Motor neuron (in vitro differentiated cells): ENCODE data around the gene SLC25A28. TPM values are rescaled to one million over a fixed set of nuclear protein-coding genes. Genes with fewer than 3 reads are reported as not detected.
"Not testable (repeated sequence)": the region's sequence is repeated elsewhere in the genome, so short reads cannot be mapped to it uniquely, and the experiment has no call there.

Source experiments
- ATAC-seq, 8 experiments: fragments of 200-7000 bp; cut with Tn5 transposase; replicated peaks in 6 of 8; 2 replicates each; pipeline ENCODE4 v1.8.0; 2021; ENCODE audit warnings: mild to moderate bottlenecking in 8 of 8, moderate library complexity in 8 of 8
- H3K27ac ChIP-seq, 2 donors: fragments of 250-450 bp; sonication (Bioruptor Pico); 2 replicates each; pipeline ENCODE4 v1.9.0; 2021; ENCODE audit warnings: antibody characterized with exemption in 2 of 2, mild to moderate bottlenecking in 2 of 2, moderate library complexity in 1 of 2
- H3K4me1 ChIP-seq, 2 donors: fragments of 250-450 bp; sonication (Bioruptor Pico); replicated peaks in 1 of 2; 2 replicates each; pipeline ENCODE4 v1.6.1; 2021; ENCODE audit warnings: antibody characterized with exemption in 2 of 2, mild to moderate bottlenecking in 2 of 2, moderate library complexity in 1 of 2
- H3K4me3 ChIP-seq, 5 donors: fragments of 250-450 bp; sonication (Bioruptor Pico); 2 replicates each; pipeline ENCODE4 v1.9.0; 2021; ENCODE audit warnings: antibody characterized with exemption in 5 of 5, mild to moderate bottlenecking in 5 of 5, moderate library complexity in 4 of 5
- WGBS, 10 experiments: fragments of 450-650 bp; shearing (Covaris generic); methylation state at CpG; one replicate each; pipeline ENCODE4 v1.0.0; 2022; 5-methylcytosine and 5-hydroxymethylcytosine counted together
- in situ Hi-C, 9 experiments: fragments of 400-800 bp; cut with MboI; loops; one replicate each; pipeline ENCODE4 v1.15.0; 2021; ENCODE audit warnings: low sequenced_read_pairs in 9 of 9, low pct_unique_long_range_greater_than_20kb in 2 of 9; ENCODE audit not compliant: unreplicated experiment in 9 of 9
- total RNA-seq, 8 experiments: library from RNA; unstranded; fragments of 300-600 nt; gene quantifications; 2 replicates each; pipeline versions ENCODE4 v1.2.3 to v1.2.4, GENCODE V29; 2022

Gene SLC25A28
- total RNA-seq, 8 experiments from 2014 or later = 14.9 to 41.3 (median 33.7) TPM

GRCh38 chr10:99598011-99598410 is 22.2 kb downstream of the SLC25A28 start:
- no peak overlapping the region for H3K4me3 ChIP-seq
- no peak for ATAC-seq
- H3K4me1 ChIP-seq = peaks cover 9 to 10% of the 10 kb centered on the region in 2 donors
- WGBS, 10 experiments = 17 to 89% (median 61%) methylated on average over 1 to 4 of the region's 4 CpGs; no CpG with 5 or more reads in 1 of the 10 experiments
- in situ Hi-C loops = no loop called here
- H3K27ac ChIP-seq = no peak overlapping the region

- H3K4me1 ChIP-seq = peaks cover 9 to 10% of the 10 kb centered on the region in 2 donors
- H3K4me3 ChIP-seq, ATAC-seq, in situ Hi-C loops, H3K27ac ChIP-seq: not testable (repeated sequence)
- WGBS, 10 experiments = 25 to 84% (median 79%) methylated on average over 1 to 4 of the region's 4 CpGs; no CpG with 5 or more reads in 6 of the 10 experiments
Measured at GRCh38 chr10:99596708-99597107, 23.5 kb downstream of the SLC25A28 start.

GRCh38 chr10:99595770-99596465 is 24.3 kb downstream of the SLC25A28 start:
- in situ Hi-C loops = no loop called here
- H3K27ac ChIP-seq = no peak overlapping the region
- peak; percentile 71 to 98 (median 89) for ATAC-seq
- peaks cover 9 to 10% of the 10 kb centered on the region in 2 donors for H3K4me1 ChIP-seq
- no peak overlapping the region for H3K4me3 ChIP-seq
- 0 to 68% (median 29%) methylated on average over 1 to 4 of the region's 6 CpGs; no CpG with 5 or more reads in 4 of the 10 experiments for WGBS, 10 experiments

- WGBS, 10 experiments = 40 to 100% (median 75%) methylated on average over 1 to 3 of the region's 3 CpGs; no CpG with 5 or more reads in 1 of the 10 experiments
- in situ Hi-C loops = no loop called here
Measured at GRCh38 chr10:99595236-99595635, 25.0 kb downstream of the SLC25A28 start.

GRCh38 chr10:99593312-99593711 is 26.9 kb downstream of the SLC25A28 start:
- WGBS, 10 experiments = 14 to 87% (median 75%) methylated on average over 2 to 5 of the region's 5 CpGs; no CpG with 5 or more reads in 1 of the 10 experiments
- Histone ChIP-seq H3K4me1 (peaks cover 9 to 10% of the 10 kb centered on the region in 2 donors), H3K4me3 (no peak overlapping the region), H3K27ac (no peak overlapping the region)
- peak in 2 of 8 experiments; percentile 46 to 47 for ATAC-seq
- in situ Hi-C loops = no loop called here

More at GRCh38 chr10:99595236-99595635, 25.0 kb downstream of the SLC25A28 start:
- H3K4me1 ChIP-seq = peaks cover 9 to 10% of the 10 kb centered on the region in 2 donors
- no peak for ATAC-seq
- H3K27ac ChIP-seq = no peak overlapping the region
- no peak overlapping the region for H3K4me3 ChIP-seq

- no peak overlapping the region for H3K27ac ChIP-seq
- peaks cover 3 to 4% of the 10 kb centered on the region in 2 donors for H3K4me1 ChIP-seq
- no peak overlapping the region for H3K4me3 ChIP-seq
- 70 to 95% (median 84%) methylated on average over 1 to 7 of the region's 7 CpGs; no CpG with 5 or more reads in 1 of the 10 experiments for WGBS, 10 experiments
- ATAC-seq = no peak
- in situ Hi-C loops = no loop called here
Measured at GRCh38 chr10:99590799-99591198, 29.4 kb downstream of the SLC25A28 start.

- no peak overlapping the region for H3K4me3 ChIP-seq
- no peak overlapping the region for H3K27ac ChIP-seq
- H3K4me1 ChIP-seq = no peaks in the 10 kb centered on the region
- in situ Hi-C loops = no loop called here
- 0 to 55% (median 40%) methylated on average over 2 to 3 of the region's 8 CpGs; no CpG with 5 or more reads in 7 of the 10 experiments for WGBS, 10 experiments
- peak in 3 of 8 experiments; percentile 51 to 81 (median 79) for ATAC-seq
Measured at GRCh38 chr10:99583687-99584086, 36.6 kb downstream of the SLC25A28 start.

- Histone ChIP-seq H3K4me3 (no peak overlapping the region), H3K4me1 (no peaks in the 10 kb centered on the region), H3K27ac (no peak overlapping the region)
- ATAC-seq = no peak
- WGBS, 10 experiments = 47 to 100% (median 84%) methylated on average over 2 to 6 of the region's 6 CpGs; no CpG with 5 or more reads in 1 of the 10 experiments
- in situ Hi-C loops = no loop called here
Measured at GRCh38 chr10:99582255-99582770, 37.9 kb downstream of the SLC25A28 start.

- 22 to 82% (median 60%) methylated on average over 1 of the region's 1 CpG; no CpG with 5 or more reads in 5 of the 10 experiments for WGBS, 10 experiments
- H3K4me1 ChIP-seq = no peaks in the 10 kb centered on the region
- no peak overlapping the region for H3K4me3 ChIP-seq
- ATAC-seq = no peak
- in situ Hi-C loops = no loop called here
- no peak overlapping the region for H3K27ac ChIP-seq
Measured at GRCh38 chr10:99579971-99580370, 40.3 kb downstream of the SLC25A28 start.

GRCh38 chr10:99573790-99574189 is 46.4 kb downstream of the SLC25A28 start:
- Histone ChIP-seq H3K4me3 (no peak overlapping the region), H3K27ac (no peak overlapping the region), H3K4me1 (no peaks in the 10 kb centered on the region)
- in situ Hi-C loops = no loop called here
- no peak for ATAC-seq
- 8 to 100% (median 74%) methylated on average over 1 to 5 of the region's 5 CpGs; no CpG with 5 or more reads in 1 of the 10 experiments for WGBS, 10 experiments

GRCh38 chr10:99571816-99572215 is 48.4 kb downstream of the SLC25A28 start:
- 40 to 100% (median 60%) methylated on average over 1 of the region's 1 CpG; no CpG with 5 or more reads in 2 of the 10 experiments for WGBS, 10 experiments
- Histone ChIP-seq H3K4me3 (no peak overlapping the region), H3K27ac (no peak overlapping the region), H3K4me1 (no peaks in the 10 kb centered on the region)
- ATAC-seq = no peak
- in situ Hi-C loops = no loop called here

- H3K27ac ChIP-seq = no peak overlapping the region
- in situ Hi-C loops = no loop called here
Measured at GRCh38 chr10:99569961-99570360, 50.3 kb downstream of the SLC25A28 start.

GRCh38 chr10:99569253-99569939 is 50.8 kb downstream of the SLC25A28 start:
- Histone ChIP-seq H3K4me3 (no peak overlapping the region), H3K4me1 (no peaks in the 10 kb centered on the region), H3K27ac (no peak overlapping the region)
- 39 to 100% (median 80%) methylated on average over 1 to 9 of the region's 11 CpGs for WGBS, 10 experiments
- ATAC-seq = no peak
- in situ Hi-C loops = no loop called here

More at GRCh38 chr10:99569961-99570360, 50.3 kb downstream of the SLC25A28 start:
- Histone ChIP-seq H3K4me3 (no peak overlapping the region), H3K4me1 (no peaks in the 10 kb centered on the region)
- ATAC-seq = no peak
